COLO829 (cell line): ENCODE data around the gene BTLA.
A peak's percentile ranks its signal among the peaks of the same experiment; 100 is the strongest.
"Not testable (repeated sequence)": the region's sequence is repeated elsewhere in the genome, so short reads cannot be mapped to it uniquely, and the experiment has no call there.

Experiments used
- DNase-seq: peaks from one replicate; pipeline ENCODE4 v3.0.0; 2012; ENCODE audit warnings: low spot score

The BTLA gene

GRCh38 chr3:112491373-112491772 lies 7.9 kb downstream of the BTLA start:
- DNase-seq: no peak

- DNase-seq: no peak
Measured at GRCh38 chr3:112489674-112490479, 9.4 kb downstream of the BTLA start.

DNA sequence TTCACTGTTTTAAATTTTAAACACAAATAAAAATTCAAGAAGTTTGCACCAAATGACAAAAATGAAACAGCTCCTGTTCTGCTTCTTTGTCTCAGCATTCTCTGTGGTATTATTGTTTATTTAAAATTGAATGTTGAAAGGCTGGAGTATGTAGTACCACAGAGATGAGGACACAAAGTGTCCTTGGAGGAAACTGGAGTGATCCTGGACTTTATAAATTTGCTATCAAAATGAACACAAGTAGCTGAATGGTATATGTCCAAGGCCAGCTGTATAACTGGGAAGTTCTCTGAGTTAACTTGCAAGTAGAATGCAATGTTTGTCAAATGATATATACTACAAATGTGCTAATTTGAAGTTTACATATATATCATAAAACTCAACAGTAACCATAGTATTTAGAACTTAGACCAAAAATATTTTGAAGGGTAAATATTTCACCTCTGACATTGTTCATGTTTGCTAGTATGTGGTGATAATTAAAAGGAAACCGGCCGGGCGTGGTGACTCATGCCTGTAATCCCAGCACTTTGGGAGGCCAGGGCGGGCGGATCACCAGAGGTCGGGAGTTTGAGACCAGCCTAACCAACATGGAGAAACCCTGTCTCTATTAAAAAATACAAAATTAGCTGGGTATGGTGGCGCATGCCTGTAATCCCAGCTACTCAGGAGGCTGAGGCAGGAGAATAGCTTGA lies 12.3 kb downstream of the BTLA start:
- no peak for DNase-seq

- no peak for DNase-seq
Measured at GRCh38 chr3:112484352-112484751, 14.9 kb downstream of the BTLA start.

DNA sequence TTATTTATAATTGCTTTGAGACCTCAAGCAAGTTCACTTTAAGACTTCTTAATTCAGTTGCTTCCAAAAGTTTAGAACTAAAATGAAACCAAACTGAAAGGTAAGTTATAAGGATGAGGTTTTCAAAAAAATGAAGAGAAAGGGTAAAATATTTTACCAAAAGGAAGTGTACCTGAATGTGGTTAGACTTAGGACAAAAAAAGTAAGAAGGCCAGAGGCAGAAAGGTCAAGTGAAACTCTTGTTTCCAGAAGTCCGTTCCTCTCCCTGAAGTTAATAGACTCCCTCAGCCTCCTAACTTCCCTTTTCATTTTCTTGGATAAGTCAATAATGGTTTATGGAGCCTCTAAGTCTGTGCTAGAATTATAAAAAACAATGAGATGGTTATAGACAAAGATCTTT lies 16.6 kb downstream of the BTLA start:
- DNase-seq: no peak

- DNase-seq: no peak
Measured at GRCh38 chr3:112481302-112481721, 18.0 kb downstream of the BTLA start.

GRCh38 chr3:112477891-112478290 lies 21.4 kb downstream of the BTLA start:
- DNase-seq: no peak

DNA sequence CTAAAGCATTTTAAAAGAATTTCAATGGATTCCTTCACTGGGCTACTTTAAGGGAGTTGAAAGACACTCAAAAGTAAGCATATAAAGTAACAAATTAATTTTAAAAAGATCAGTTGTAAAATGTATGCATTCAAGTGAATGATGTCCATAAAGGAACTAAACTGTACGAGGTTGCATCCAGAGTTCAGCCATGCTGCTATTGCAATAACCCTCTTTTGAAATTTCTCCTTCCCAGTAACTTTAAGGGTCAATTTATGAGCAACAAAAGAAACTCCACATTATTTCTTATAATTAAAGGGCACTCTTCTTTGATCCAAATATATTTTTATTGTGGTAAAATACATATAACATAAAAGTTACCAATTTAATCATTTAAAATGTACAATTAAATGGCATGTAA lies 22.9 kb downstream of the BTLA start:
- no peak for DNase-seq

DNA sequence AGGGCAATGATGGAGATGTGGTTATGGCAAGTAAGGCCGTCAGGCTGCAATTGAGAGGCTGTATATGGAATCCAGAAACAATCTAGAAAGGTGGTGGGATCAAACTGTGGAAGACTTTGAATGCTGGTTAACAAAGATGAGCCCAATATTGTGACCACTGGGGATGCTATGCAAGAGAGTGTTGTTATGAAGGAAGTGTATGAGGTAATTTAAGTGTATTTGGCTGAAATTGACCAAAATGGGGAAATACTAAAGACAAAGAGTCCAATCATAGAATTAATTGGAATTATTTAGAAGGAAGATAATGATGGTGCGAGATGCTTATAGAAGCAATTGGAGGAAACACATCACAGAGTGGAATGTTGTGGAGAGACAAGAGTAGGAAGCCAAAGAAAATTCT lies 24.5 kb downstream of the BTLA start:
- no peak for DNase-seq

- DNase-seq: no peak
Measured at GRCh38 chr3:112472691-112473090, 26.6 kb downstream of the BTLA start.

DNA sequence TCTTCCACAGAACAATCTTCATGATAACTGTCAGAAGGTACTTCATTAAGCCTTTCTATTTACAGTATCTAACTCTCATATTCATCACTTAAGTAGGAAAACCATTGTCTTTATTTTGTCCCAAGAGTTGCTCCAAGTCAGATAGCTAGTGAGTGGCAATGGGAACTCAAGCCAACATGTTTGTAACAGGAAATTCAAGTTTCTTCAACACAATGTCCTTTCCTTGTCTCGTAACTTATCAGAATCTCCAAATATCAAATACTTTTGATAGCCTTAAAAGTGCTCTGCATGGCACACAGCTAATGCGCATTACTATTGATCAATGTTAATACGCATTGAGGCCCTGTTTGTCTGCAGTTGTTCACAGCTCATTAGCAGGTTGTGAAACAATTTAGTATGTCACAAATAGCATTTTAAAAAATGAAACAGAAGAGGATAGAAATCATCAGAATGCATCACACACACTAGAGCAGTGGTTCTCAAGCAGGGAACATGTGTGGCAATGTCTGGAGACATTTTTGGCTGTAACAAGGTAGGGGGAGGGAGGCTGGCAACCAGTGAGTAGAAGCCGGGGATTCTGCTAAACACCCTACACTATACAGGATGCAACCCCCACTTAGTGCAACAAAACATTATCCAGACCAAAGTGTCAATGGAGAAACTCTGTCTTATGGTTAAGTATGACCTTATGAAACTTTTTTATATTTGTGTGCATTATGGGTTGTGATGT lies 27.5 kb downstream of the BTLA start:
- no peak for DNase-seq

DNA sequence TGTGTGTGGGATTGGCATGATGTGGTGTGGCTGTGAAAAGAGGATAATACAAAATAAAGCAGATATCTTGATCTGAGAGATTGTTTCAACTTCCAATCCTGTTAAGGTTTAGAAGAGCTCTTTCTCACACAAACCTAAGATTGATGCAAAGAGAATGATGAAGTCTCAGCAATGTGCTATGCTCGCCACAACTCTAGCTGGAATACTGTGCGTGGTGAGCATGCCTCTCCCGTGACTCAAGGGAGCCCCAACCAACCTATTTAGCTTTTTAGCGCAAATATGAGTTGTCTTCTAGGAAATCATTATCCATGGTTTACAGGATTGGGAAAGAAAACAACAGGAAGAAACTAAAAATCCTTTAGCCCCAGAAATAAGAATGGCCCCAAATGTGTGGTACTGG lies 28.5 kb downstream of the BTLA start:
- DNase-seq: no peak

- no peak for DNase-seq
Measured at GRCh38 chr3:112469671-112470070, 29.6 kb downstream of the BTLA start.

- no peak for DNase-seq
Measured at GRCh38 chr3:112467539-112467938, 31.7 kb downstream of the BTLA start.

DNA sequence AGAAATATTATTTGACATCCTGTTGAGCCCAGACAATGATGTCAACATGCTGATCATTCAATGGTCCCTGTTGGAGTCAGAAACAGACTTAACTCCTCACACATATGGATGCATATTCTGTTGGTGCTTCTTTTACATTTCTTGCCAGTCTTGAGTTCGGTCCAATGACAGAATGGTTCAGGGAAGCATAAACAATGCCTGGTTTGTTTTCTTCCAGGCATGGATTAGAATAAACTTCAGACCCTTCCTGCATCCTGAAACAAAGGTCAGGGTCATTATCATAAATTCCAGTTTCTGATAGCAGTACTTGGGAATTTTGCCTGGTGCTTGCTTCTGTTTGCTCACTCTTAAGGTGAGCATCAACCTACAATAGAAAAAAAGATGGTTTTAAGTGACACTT lies 33.3 kb downstream of the BTLA start:
- peak; percentile 77 for DNase-seq

DNA sequence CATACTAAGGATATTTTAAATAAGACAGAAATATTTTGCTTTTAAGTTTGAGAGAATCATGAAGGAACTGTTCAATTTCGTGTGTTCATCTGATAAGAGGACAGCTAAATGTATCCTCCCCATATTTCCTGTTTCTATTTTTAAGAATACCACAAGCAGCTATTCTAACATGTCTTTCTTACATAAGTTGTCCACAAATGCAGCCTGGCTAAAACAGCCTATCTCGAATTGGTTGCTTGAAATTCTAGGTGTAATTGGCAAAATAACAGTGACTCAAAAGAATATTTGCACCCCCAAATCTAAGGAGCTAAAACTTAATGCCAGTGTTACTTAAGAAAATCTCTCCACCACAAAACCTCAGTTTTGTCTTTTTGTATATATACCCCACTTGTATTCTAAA lies 35.0 kb downstream of the BTLA start:
- no peak for DNase-seq

- DNase-seq: no peak
Measured at GRCh38 chr3:112463250-112463649, 36.0 kb downstream of the BTLA start.

GRCh38 chr3:112461787-112462186 lies 37.5 kb downstream of the BTLA start:
- not testable (repeated sequence) for DNase-seq

DNA sequence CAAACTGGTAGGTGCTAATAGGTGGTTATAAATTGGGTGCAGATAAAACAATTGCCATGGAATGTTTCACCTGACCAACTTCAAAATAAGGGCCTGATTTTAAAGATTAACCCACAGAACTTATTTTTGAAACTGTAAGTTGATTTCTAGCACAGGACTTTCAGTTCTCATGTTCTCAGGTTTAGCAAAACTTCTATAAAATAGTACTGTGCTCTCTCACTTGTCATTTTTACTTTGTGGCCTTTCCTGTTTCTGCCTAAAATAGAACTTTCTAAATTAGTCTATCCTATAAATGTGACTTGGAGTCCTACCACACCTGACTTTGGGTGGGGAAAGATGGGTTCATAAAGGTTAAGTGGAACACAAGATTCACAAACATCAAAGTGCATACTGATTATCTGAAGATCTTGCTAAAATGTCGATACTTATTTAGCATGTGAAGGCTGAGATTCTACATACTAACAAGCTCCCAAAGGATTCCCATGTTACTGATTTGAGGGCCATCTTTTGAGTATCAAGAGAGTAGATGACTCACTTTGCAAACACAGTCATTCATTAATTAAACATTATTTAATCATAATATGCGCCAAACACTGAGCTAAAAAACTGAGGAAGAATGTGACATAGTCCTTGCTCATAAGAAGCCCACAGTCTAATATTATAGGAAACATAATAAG lies 38.6 kb downstream of the BTLA start:
- no peak for DNase-seq

DNA sequence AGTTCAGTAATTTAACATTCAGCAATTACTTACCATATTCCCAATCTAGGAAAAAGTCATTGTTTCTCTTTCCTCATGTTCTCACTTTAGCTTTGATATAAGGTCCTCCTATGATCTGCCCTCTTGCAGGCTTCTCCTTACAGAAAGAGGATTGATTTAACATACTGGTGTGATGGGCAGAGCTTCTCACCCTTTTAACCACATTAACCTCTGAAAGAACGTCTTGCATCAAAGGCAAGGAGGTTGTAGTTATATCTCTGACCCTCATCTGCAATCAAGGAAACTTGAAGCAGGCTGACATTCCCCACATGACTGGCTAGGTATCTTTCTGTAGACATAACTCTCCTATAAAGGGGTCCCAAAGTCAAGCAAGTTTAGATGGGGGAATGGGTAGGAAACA lies 39.5 kb downstream of the BTLA start:
- DNase-seq: no peak

DNA sequence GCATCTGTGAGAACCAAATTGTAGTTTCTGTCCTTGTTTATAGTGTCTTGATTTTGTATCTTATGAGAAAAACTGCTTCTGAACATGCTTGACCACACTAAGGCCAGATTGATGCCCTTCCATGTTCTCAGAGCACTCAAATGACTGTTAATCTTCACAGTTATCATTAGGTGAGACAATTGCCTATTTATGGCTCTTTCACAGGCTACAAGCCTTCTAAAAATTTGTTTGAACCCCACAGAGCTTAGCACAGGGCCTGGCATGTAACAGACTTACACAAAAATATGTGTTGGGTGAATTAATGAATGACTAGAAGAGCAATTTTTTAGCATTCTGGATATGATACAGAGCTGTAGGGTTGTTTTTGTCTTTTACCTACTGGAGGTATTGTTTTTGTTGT lies 43.1 kb downstream of the BTLA start:
- DNase-seq: no peak

GRCh38 chr3:112448939-112449338 lies 50.3 kb downstream of the BTLA start:
- peak; percentile 87 for DNase-seq
